LoVo (cell line): ENCODE data around the gene MYLIP.

Source experiments
- DNase-seq: peaks from one replicate; pipeline ENCODE4 v3.0.0-alpha.2; 2016; ENCODE audit warnings: low spot score

The MYLIP gene

GRCh38 chr6:16128759-16129622 lies at the start of gene MYLIP:
TSS of gene MYLIP (plus strand) at chr6:16129086. CDS start at chr6:16129323, 237 bp downstream.
- peak; percentile 96 for DNase-seq

DNA sequence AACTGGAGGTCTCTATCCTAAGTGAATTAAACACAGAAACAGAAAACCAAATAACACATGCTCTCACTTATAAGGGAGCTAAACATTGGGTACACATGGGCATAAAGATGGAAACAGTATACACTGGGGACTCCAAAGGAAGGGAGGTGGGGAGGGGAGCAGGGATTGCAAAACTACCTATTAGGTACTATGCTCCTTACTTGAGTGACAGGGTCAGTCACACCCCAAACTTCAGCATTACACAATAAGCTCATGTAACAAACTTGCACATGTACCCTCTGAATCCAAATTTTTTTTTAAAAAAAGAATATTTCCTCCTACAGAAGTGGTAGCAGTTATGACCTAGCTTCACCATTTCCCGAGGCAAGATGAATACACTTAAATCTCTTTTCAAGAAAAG lies 49.5 kb upstream of the MYLIP start:
- no peak for DNase-seq

- no peak for DNase-seq
Observed at GRCh38 chr6:16080204-16080603, 48.7 kb upstream of the MYLIP start.

- no peak for DNase-seq
Observed at GRCh38 chr6:16081326-16081725, 47.6 kb upstream of the MYLIP start.

GRCh38 chr6:16082361-16082760 lies 46.5 kb upstream of the MYLIP start:
- no peak for DNase-seq

- DNase-seq = no peak
Observed at GRCh38 chr6:16086965-16087364, 41.9 kb upstream of the MYLIP start.

- no peak for DNase-seq
Observed at GRCh38 chr6:16087386-16087785, 41.5 kb upstream of the MYLIP start.

DNA sequence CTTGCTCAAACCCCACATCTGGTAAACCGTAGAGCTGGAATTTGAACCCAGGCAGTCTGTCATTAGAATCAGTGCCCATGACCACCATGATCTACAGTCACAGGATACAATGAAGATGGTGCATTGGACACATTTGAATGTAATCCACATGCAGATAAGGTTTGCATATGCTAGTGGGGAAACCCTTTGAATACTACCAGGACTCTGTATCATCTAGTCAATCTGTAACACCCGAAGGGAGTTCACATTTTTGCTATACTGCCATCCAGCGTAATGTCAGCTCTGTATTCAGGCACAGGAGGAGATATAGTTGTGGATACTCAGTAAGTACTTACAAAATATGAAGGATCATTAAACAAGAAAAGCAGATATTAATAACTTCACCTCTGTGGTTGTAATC lies 40.5 kb upstream of the MYLIP start:
- no peak for DNase-seq

DNA sequence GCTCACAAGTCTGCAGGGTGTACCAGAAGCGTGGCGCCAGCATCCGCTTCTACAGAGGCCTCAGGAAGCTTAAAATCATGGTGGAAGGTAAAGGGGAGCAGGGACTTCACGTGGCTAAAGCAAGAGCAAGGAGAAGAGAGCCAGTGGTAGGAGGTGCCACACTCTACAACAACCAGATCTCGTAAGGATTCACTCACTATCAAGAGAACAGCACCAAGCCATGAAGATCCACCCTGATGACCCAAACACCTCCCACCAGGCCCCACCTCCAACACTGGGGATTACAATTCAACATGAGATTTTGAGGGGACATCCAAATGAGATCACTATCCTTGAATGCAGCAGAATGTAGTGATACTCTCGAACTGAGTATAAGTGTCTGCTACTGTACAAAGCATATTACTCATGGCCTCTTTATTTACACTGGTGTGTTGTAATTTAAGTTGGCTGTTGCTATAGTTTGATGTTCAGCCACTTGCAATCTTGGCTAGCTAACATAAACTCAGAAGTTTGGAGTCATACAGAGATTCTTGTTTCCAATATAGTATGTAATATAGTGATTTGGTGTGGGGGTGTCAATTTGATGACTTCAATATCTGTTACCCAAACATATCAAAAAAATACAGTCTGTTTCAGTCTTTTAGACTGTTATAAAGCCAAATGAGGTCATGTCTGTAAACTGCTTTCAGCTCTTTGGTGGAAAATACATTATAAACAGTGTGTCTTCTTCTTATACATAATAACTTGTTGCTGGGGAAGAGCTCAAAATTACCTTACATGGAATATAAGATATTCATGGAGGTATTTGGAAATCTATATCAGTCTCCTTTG lies 39.4 kb upstream of the MYLIP start:
- DNase-seq = no peak

- DNase-seq = no peak
Observed at GRCh38 chr6:16090452-16090851, 38.4 kb upstream of the MYLIP start.

DNA sequence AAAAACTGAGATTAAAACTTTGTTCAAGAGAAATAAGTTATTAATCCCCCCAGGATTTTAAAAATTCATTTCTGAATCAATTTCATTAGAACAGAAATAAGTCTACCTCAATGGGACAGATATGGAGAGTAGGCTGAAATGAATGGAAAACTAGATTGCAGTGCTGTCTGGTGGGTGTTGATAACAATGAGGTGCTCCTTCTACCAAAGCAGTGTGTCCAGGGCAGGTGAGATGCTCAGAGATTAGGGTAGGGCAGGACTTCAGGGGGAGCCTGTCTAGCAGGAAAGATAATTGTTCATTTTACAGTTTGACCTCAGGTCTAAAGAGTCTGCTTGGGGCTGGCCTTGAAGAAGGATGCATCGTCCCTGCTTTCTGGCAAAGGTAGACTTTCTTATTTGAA lies 38.0 kb upstream of the MYLIP start:
- no peak for DNase-seq

- DNase-seq = no peak
Observed at GRCh38 chr6:16092140-16092539, 36.7 kb upstream of the MYLIP start.

DNA sequence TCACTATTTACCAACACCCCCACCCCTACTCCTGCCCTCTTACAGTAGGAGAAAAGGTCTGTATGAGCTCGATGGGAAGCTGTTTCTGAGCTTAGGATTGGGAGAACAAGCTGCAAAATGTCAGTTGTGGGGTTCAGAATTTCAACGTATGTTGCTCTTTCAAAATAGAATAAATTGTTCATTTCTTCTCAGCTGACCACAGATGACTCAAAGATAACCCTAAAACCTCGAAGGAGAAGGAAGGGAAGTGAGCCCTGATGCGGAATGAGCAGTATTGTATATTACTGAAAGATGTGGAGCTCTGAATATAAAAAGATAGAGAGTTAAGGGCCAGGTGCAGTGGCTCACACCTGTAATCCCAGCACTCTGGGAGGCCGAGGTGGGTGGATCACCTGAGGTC lies 35.9 kb upstream of the MYLIP start:
- no peak for DNase-seq

DNA sequence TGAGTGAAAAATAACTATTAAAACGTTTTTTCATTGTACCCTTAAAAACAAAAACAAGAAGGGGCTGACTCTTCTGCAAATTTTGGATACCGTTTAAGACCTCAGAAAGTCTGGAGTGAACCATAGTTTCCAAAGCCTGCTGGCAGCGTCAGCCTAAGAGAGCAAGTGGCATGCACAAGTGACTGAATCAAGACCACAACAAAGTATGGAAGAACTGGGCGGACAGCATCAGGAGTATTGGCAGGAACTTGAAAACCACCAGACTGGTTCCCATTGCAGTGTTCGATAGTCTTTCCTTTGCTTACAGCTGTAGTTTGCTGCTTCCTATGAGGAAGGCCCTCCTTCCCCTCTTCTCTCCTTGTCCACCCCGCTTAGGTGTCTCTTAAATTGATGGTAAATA lies 33.7 kb upstream of the MYLIP start:
- DNase-seq = no peak

DNA sequence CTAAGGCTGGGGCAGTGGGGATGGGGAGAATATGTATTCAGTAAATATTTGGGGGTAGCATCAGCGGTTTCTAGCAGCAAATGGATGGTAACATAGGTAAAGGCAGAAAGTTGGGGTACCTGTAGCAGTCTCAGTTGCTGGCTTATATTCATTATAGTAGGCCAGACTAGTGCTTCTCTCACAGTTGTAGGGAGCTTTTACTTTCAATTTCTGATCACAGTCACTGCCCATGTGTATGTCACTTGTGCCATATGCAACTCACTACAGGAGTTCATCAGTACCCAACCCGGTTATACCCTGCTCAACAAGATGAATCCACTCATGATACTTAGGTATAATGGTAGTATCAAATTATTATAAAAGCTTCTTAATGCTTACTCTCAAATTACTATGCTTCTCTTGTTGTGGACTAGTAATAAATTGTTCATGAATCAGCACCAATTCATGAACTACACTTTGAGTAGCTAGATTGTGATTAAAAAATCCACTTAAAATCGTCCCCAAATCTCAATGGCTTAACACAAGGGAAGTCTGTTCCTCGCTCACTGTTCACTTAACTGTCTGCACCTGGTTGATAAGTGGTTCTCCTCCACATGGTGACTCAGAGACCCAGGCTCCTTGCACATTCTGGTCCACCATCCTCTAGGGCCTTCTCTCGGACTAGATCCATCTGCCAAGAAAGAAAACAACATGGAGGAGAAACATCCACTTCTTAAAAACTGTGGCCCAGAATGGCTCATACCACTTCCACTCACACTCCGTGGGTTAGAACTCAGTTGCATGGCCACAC lies 31.3 kb upstream of the MYLIP start:
- no peak for DNase-seq

- no peak for DNase-seq
Observed at GRCh38 chr6:16098211-16098610, 30.7 kb upstream of the MYLIP start.

DNA sequence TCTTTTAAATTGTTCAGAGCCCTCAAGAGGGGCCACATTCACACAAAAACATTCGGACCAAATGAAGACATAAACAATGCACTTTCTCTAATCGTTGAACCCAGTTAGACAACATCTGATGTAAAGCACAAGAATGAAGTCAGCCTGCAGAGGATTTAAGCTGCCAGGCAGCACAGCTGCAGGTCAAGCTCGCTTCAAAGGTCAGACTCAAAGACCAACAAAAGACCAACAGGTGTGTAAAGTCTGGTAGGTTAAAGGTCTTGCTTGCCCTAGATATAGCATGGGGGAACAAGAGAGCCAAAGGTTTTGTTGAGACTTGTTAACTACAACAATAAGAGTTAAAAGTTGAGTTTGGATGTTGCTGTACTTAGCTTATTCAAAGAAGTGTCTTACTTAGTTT lies 26.7 kb upstream of the MYLIP start:
- no peak for DNase-seq

DNA sequence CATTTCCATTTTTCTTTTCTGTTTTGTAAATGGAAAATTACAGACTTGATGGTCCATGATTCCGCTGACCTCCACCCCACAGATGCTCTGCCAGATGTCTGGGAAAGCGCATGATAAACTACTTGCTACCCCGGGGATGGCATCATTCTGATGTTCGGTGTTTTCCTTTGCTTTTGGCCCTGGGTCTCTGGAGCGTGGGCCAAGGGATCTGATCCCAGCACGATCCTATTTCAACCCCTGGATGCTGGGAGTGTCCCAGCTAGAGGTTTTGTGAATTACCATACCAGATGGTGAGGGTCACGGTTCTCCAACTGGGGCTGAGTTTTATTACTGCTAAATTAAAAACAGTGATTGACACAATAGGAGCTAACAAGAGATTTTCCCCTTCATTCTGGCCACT lies 25.2 kb upstream of the MYLIP start:
- DNase-seq = no peak

DNA sequence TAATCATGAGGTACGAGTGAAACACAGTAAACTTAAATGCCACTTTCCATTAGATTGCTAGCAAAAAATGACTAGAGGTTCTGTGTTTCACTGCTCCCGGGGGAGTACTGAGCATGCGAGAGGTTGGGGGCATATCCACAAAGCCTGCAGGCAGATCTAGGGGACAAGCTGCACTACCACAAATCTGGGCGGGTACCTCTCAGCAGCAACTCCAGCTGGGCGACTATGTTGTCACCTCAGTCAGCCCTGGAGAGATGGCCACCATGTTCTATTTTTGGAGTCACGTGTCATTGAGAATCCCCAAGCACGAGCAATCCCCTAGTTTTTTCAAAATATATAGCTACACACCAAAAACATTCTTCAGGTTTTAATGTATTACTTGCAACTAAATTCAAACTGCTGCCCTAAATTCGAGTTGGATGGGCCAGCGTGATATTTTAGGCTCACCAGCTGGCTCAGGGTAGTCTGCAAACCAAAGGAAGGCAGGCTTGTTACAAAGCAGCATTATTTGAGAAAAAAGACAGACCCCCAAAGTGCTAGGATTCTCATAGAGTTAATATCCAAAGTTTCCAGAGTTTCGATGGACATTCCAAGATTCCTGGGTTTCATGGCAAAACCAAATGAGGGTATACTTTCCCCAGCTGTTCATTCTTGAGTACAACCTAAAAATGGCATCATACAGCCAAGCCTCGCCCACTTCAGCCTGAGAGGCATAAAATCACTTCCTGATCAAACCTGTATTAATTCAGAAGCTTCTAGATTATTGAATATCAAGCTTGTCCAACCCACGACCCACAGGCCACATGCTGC lies 24.1 kb upstream of the MYLIP start:
- no peak for DNase-seq

DNA sequence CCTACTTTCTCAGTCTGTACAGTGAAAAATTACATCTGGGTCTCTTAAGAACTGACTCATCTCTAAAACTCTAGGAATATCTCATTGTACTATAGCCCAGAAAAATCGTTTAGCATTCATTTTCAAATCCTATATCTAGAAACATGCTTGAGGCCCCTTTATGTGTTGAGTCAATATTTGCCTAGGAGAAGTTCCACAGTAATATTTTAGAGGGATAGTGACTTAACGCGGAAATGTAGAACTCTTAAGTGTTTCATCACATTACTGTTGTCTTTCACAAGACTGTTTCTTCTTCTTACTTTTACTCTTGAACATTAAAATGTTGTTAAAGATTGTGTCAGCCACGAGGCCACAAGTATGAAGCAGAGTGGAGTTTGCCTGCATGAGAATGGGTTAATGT lies 23.0 kb upstream of the MYLIP start:
- no peak for DNase-seq

DNA sequence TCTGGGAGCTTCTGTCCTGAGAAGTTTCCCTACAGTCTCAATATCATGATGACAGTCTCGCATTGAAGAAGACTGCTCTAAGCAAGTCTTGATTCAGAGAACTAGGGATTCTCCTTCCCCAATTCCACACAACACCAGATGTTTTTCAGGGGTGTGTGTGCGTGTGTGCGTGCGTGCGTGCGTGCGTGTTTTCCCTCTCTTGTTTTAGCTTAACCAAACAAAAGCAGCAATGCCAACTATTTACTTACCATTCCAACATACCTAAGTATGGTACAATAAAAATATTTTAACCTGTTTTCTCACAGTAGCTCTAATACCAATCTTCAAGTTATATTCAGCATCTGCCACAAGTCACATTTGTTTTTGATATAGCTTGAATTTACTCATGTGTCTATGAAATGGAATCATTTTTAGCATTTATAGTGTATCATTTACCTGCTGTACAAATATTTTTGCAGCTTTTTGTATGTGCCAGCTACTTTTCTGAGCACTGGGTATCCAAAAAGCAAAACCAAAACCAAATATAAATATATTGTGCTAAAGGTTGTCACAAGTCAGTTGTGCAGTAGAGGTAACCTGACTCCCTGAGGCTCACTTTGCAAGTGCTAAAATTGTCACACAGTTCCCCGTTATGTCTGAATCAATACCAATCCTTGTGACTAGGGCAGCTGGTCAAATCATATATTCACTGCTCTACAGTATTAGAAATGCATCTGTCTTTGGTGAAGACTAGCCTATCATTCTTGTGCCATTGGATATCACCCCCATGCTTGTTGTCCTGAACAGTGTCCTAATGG lies 21.7 kb upstream of the MYLIP start:
- DNase-seq = no peak
